Upper lobe of left lung (tissue), 6 donors: ENCODE data around the gene CDC23. TPM values are rescaled to one million over a fixed set of nuclear protein-coding genes. Genes with fewer than 3 reads are reported as not detected.

Source experiments
- ATAC-seq, 2 donors: fragments of 200-7000 bp; cut with Tn5 transposase; one replicate each; pipeline ENCODE4 v1.9.1; 2022; ENCODE audit warnings: mild to moderate bottlenecking in 2 of 2, moderate library complexity in 2 of 2; ENCODE audit not compliant: low FRiP score in 2 of 2
- DNase-seq, 2 donors: peaks; one replicate each; pipeline ENCODE4 v3.0.0-alpha.2; 2019 to 2020
- H3K27ac ChIP-seq, 4 donors: fragments of 200-600 bp; sonication (generic); one replicate each; pipeline ENCODE4 v1.5.1; 2016 to 2019
- H3K27me3 ChIP-seq, 4 donors: fragments of 200-600 bp; sonication (generic); one replicate each; pipeline ENCODE4 v1.5.1; 2017 to 2019
- H3K36me3 ChIP-seq, 4 donors: fragments of 200-600 bp; sonication (generic); one replicate each; pipeline ENCODE4 v1.5.1; 2016 to 2019
- H3K4me1 ChIP-seq, 4 donors: fragments of 200-600 bp; sonication (generic); one replicate each; pipeline ENCODE4 v1.5.1; 2018 to 2019
- H3K4me3 ChIP-seq, 4 donors: fragments of 200-600 bp; sonication (generic); one replicate each; pipeline ENCODE4 v1.5.1; 2017 to 2019; ENCODE audit warnings: mild to moderate bottlenecking in 2 of 4, moderate library complexity in 1 of 4
- H3K9me3 ChIP-seq, 4 donors: fragments of 200-600 bp; sonication (generic); one replicate each; pipeline ENCODE4 v1.5.1; 2018 to 2019
- EP300 ChIP-seq, 4 donors: sonication (generic); formaldehyde crosslinking; IDR thresholded peaks; one replicate each; pipeline ENCODE4 v1.5.1; 2017; ENCODE audit warnings: antibody characterized with exemption in 4 of 4, control low read depth in 2 of 4
- POLR2A ChIP-seq, 4 donors: fragments of 450-650 bp; IDR thresholded peaks; one replicate each; pipeline ENCODE4 v1.5.1; 2016 to 2017; ENCODE audit warnings: antibody characterized with exemption in 4 of 4, mild to moderate bottlenecking in 2 of 4
- POLR2AphosphoS5 ChIP-seq, 2 donors: sonication (generic); formaldehyde crosslinking; IDR thresholded peaks; one replicate each; pipeline ENCODE4 v1.5.1; 2017; ENCODE audit warnings: antibody characterized with exemption in 2 of 2
- WGBS, 2 donors: methylation state at CpG; one replicate each; pipeline ENCODE4 v1.1.5; 2017 to 2018; 5-methylcytosine and 5-hydroxymethylcytosine counted together
- total RNA-seq, 6 donors: library from RNA; depleted of rRNA in 4 of 6; stranded (reverse); fragments of >200 nt in 4 of 6; gene quantifications; one replicate each; pipeline versions ENCODE4 v1.1.0 to v1.2.1, GENCODE V29; 2016 to 2021
- TF ChIP-seq, protein P1 (sequence below), 6 experiments: fragments of 450-650 bp in 4 of 6; fragments of 200-600 bp in 2 of 6; sonication (generic) in 2 of 6; IDR thresholded peaks; one replicate each; pipeline ENCODE4 v1.5.1; 2016 to 2019; ENCODE audit warnings: antibody characterized with exemption in 6 of 6
- donor health status: DM: no; HTN: no; CAD: no; lungs with moderate emphysema.
- donor health status: DM: no; HTN: yes; CAD: no; lungs with severe emphysema.

CDC23 gene
- total RNA-seq, 6 donors from 2014 or later = 8.4 to 23.2 (median 17.3) TPM

DNA sequence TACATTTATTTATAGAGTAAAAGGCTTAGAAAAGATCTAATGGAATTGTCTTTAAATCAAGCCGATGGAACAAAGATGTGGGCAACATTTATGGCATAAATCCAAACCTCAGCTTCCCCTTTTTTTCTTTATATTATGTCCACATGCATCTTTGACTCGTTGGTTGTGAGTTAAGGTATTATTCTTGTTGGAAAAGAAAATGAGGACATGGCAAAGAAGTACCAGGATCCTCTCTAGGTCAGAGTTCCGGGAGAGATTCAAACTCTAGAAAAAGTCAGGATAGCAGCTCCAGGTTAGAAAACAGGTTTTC lies 73.4 kb downstream of the CDC23 start:
- H3K27ac ChIP-seq = no peak overlapping the region
- H3K4me3 ChIP-seq = peak overlapping the region in 3 of 4 donors; percentile 60 to 61 (median 61)
- TF ChIP-seq POLR2A (IDR thresholded peaks at IDR 0.05) (no peak), EP300 (IDR thresholded peaks at IDR 0.05) (no peak), POLR2AphosphoS5 (IDR thresholded peaks at IDR 0.05) (no peak)
- TF ChIP-seq, protein P1, sequence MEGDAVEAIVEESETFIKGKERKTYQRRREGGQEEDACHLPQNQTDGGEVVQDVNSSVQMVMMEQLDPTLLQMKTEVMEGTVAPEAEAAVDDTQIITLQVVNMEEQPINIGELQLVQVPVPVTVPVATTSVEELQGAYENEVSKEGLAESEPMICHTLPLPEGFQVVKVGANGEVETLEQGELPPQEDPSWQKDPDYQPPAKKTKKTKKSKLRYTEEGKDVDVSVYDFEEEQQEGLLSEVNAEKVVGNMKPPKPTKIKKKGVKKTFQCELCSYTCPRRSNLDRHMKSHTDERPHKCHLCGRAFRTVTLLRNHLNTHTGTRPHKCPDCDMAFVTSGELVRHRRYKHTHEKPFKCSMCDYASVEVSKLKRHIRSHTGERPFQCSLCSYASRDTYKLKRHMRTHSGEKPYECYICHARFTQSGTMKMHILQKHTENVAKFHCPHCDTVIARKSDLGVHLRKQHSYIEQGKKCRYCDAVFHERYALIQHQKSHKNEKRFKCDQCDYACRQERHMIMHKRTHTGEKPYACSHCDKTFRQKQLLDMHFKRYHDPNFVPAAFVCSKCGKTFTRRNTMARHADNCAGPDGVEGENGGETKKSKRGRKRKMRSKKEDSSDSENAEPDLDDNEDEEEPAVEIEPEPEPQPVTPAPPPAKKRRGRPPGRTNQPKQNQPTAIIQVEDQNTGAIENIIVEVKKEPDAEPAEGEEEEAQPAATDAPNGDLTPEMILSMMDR (IDR thresholded peaks at IDR 0.05) = no peak
- no peak for DNase-seq
- no peak for ATAC-seq
- H3K27me3 ChIP-seq = no peaks in the 10 kb centered on the region
- 44 to 52% methylated on average over 3 of the region's 3 CpGs for WGBS, 2 donors
- peaks cover 0 to 10% (median 1%) of the 10 kb centered on the region in 4 donors for H3K4me1 ChIP-seq
- no peaks in the 10 kb centered on the region for H3K9me3 ChIP-seq
- no peaks in the 10 kb centered on the region for H3K36me3 ChIP-seq

DNA sequence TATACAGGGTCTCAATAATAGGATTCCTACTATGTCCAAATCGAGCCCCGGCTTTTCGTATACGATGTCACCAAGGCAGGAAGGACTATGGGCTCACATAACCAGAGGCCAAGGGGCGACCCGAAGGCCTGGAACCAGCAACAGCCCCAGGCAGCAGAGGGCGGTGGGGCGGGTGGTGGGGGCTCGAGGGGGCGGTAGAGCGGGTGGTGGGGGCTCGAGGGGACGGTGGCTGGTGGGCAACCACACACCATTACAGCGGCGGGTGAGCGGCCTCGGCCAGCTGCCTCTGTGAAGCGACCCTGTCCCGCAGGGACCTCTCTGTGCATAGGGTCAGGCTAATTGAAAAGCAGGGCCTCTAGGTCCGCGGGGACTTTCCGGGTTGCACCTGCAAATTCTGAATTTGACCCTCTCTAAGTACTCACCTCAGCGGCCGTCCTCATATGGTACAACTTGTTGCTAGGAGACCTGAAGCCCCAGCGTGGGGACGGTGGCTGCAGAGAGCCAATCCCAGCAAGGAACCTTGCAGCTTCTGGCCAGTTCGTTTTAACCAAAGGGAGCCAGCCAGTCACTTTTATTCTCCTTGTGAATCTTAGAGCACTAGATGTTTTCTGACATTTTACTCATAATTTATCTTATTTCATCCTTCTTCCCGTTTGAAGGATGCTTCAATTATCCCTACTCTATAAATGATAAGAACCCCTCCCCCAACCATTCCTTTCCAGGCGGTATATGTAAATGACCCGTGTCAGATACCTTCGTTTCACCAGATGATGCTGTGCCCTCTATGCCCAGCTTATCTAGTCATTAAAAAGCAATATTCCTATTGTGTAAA lies 74.0 kb downstream of the CDC23 start, which contains the start of gene NME5:
Gene NME5, minus strand, starts transcription at position 480 of the 832 bp plus-strand sequence. CDS start 648 bp downstream, outside the sequence.
- peak; percentile 70 to 83 for DNase-seq
- peak within 1 kb of the TSS in 3 of 4 donors; percentile 60 to 61 (median 61) for H3K4me3 ChIP-seq
- no peaks in the 10 kb centered on the region for H3K36me3 ChIP-seq
- 12% methylated on average over 25 to 30 of the region's 31 CpGs for WGBS, 2 donors
- TF ChIP-seq EP300 (IDR thresholded peaks at IDR 0.05) (no peak), POLR2A (IDR thresholded peaks at IDR 0.05) (peak in 1 of 4 donors; percentile 20)
- peak; percentile 76 to 84 for ATAC-seq
- no peaks in the 10 kb centered on the region for H3K9me3 ChIP-seq
- peak within 1 kb of the TSS in 2 of 4 donors; percentile 35 to 49 for H3K27ac ChIP-seq
- peaks cover 0 to 10% (median 1%) of the 10 kb centered on the region in 4 donors for H3K4me1 ChIP-seq
- no peaks in the 10 kb centered on the region for H3K27me3 ChIP-seq

Other genes with a start within 250 kb of the CDC23 start
- gene FAM13B, start 180.2 kb downstream of the CDC23 start, total RNA-seq = 10 to 100 TPM; 27.1 to 62.9 (median 40.7) TPM
- gene WNT8A, start 129.3 kb downstream of the CDC23 start, total RNA-seq = not detected
- 10 to 100 TPM in 1 of 6 donors, 1 to 10 TPM in 4, not detected in 1; 1.6 to 22.8 (median 4.4) TPM for gene NME5, start 73.9 kb downstream of the CDC23 start, total RNA-seq
- 100 to 1,000 TPM in 1 of 6 donors, 10 to 100 TPM in 5; 26.9 to 210 (median 47.6) TPM for gene BRD8, start 34.7 kb downstream of the CDC23 start, total RNA-seq
- gene KIF20A, start 34.2 kb downstream of the CDC23 start, total RNA-seq = 1 to 10 TPM; 1.0 to 3.0 (median 1.8) TPM
- under 1 TPM in 5 of 6 donors, not detected in 1; 0.30 to 0.86 (median 0.33) TPM for gene GFRA3, start 61.3 kb upstream of the CDC23 start, total RNA-seq
- gene CDC25C, start 118.5 kb upstream of the CDC23 start, total RNA-seq = under 1 TPM in 4 of 6 donors, not detected in 2; 0.37 to 0.67 (median 0.54) TPM
- gene FAM53C, start 124.9 kb upstream of the CDC23 start, total RNA-seq = 10 to 100 TPM; 15.8 to 71.2 (median 21.9) TPM
- 100 to 1,000 TPM in 1 of 6 donors, 10 to 100 TPM in 5; 54.8 to 110 (median 56.8) TPM for gene KDM3B, start 139.4 kb upstream of the CDC23 start, total RNA-seq
- 1 to 10 TPM in 1 of 6 donors, under 1 TPM in 4, not detected in 1; 0.33 to 3.2 (median 0.46) TPM for gene REEP2, start 225.7 kb upstream of the CDC23 start, total RNA-seq